Measurements from ENCODE around the gene FAM3C. TPM values are rescaled to one million over a fixed set of nuclear protein-coding genes. Genes with fewer than 3 reads are reported as not detected.

Gene FAM3C
- total RNA-seq, 2 donors from 2014 or later: 33.6 to 69.3 TPM

- Histone ChIP-seq H3K4me3 (no peak overlapping the region), H3K36me3 (replicated peaks in 1 of 2; ENCODE audit: insufficient read depth in 1 of 2, low read depth in 2 of 2) (no peaks in the 10 kb centered on the region), H3K27me3 (peaks cover 0 to 12% of the 10 kb centered on the region in 2 donors), H3K27ac (no peak overlapping the region), H3K4me1 (peaks cover 13% of the 10 kb centered on the region), H3K9me3 (no peaks in the 10 kb centered on the region)
- intact Hi-C loops (cut with DNase I): loop anchor here (10.0 kb wide), 1 partner anchor 220 kb away; no protein-coding TSS in a partner anchor
- no peak for ATAC-seq
- TF ChIP-seq CTCF (IDR thresholded peaks at IDR 0.05): no peak
- no peak for TF ChIP-seq POLR2A (IDR thresholded peaks at IDR 0.05)
- WGBS, 2 donors: 91 to 98% methylated on average over 4 of the region's 4 CpGs
- DNase-seq: no peak
These were observed 61.7 kb downstream of the FAM3C start for GRCh38 chr7:121334376-121334775.

- H3K4me3 ChIP-seq: no peak overlapping the region
- DNase-seq (no peak), ATAC-seq (no peak)
- H3K9me3 ChIP-seq: no peaks in the 10 kb centered on the region
- intact Hi-C loops (cut with DNase I): loop anchor here (10.0 kb wide), 1 partner anchor 217 kb away; no protein-coding TSS in a partner anchor
- TF ChIP-seq POLR2A (IDR thresholded peaks at IDR 0.05) (no peak), CTCF (IDR thresholded peaks at IDR 0.05) (no peak)
- H3K27ac ChIP-seq: no peak overlapping the region
- WGBS, 2 donors: 53 to 82% methylated on average over 5 of the region's 5 CpGs
- peaks cover 22% of the 10 kb centered on the region for H3K4me1 ChIP-seq
- peaks cover 0 to 19% of the 10 kb centered on the region in 2 donors for H3K27me3 ChIP-seq
- H3K36me3 ChIP-seq (replicated peaks in 1 of 2; ENCODE audit: insufficient read depth in 1 of 2, low read depth in 2 of 2): no peaks in the 10 kb centered on the region
These were observed 64.5 kb downstream of the FAM3C start for GRCh38 chr7:121331574-121331973.

- ATAC-seq: no peak
These were observed 65.1 kb downstream of the FAM3C start for GRCh38 chr7:121331048-121331447.

GRCh38 chr7:121330053-121330833 lies 65.9 kb downstream of the FAM3C start:
- 2 to 4% methylated on average over 38 to 52 of the region's 52 CpGs for WGBS, 2 donors
- no peak for ATAC-seq
- no peak for TF ChIP-seq CTCF (IDR thresholded peaks at IDR 0.05)
- TF ChIP-seq POLR2A (IDR thresholded peaks at IDR 0.05): no peak
- no peak for DNase-seq
- Histone ChIP-seq H3K27ac (no peak overlapping the region), H3K4me1 (peaks cover 22% of the 10 kb centered on the region), H3K4me3 (peak overlapping the region in 1 of 2 donors; percentile 15), H3K27me3 (peaks cover 0 to 19% of the 10 kb centered on the region in 2 donors), H3K36me3 (replicated peaks in 1 of 2; ENCODE audit: insufficient read depth in 1 of 2, low read depth in 2 of 2) (no peaks in the 10 kb centered on the region), H3K9me3 (no peaks in the 10 kb centered on the region)
- intact Hi-C loops (cut with DNase I): loop anchor here (10.0 kb wide), 1 partner anchor 215 kb away; no protein-coding TSS in a partner anchor

More at GRCh38 chr7:121331048-121331447, 65.1 kb downstream of the FAM3C start:
- no peak for TF ChIP-seq CTCF (IDR thresholded peaks at IDR 0.05)
- TF ChIP-seq POLR2A (IDR thresholded peaks at IDR 0.05): no peak
- Histone ChIP-seq H3K36me3 (replicated peaks in 1 of 2; ENCODE audit: insufficient read depth in 1 of 2, low read depth in 2 of 2) (no peaks in the 10 kb centered on the region), H3K4me1 (peaks cover 22% of the 10 kb centered on the region), H3K9me3 (no peaks in the 10 kb centered on the region), H3K4me3 (no peak overlapping the region), H3K27me3 (peaks cover 0 to 19% of the 10 kb centered on the region in 2 donors), H3K27ac (no peak overlapping the region)
- 80 to 82% methylated on average over 4 of the region's 4 CpGs for WGBS, 2 donors
- no peak for DNase-seq
- intact Hi-C loops (cut with DNase I): loop anchor here (10.0 kb wide), 1 partner anchor 216 kb away; no protein-coding TSS in a partner anchor
